ENCODE results near the gene CYREN. TPM values are rescaled to one million over a fixed set of nuclear protein-coding genes. Genes with fewer than 3 reads are reported as not detected.

CYREN gene
- total RNA-seq, 1 donor from 2014 or later = 80.3 TPM

DNA sequence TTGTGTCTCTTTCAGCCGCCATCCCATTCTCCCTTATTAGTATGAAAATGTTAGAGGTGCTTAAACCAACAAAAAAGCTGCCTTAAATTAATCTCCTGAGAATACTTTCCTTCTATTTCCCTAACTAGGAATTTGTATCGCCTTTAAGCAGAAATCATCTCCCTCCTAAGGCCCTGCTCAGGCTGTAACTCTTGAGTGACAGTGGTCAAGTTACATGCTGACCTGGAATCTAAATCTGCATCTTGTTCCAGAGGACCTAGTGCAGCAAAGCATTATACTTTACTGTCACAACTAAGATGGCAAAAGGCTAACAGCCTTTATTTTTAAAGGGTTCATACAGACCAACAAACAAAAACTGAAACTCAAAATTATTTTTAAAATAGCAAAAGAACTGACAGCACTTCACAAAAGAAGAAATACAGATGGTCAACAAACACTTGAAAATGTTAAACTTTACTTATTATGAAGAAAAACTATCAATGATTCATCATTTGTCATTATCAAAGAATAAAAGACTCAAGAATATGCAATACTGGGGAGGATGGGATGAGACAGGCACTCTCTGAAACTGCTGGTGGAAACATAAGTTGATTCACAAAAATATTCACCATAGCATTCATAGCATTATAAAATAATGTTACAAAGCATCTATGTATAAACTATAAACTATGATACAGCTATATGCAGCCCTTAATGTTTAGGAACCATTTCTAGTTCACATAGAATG, 11.0 kb downstream of the CYREN start:
- TF ChIP-seq, protein P1, sequence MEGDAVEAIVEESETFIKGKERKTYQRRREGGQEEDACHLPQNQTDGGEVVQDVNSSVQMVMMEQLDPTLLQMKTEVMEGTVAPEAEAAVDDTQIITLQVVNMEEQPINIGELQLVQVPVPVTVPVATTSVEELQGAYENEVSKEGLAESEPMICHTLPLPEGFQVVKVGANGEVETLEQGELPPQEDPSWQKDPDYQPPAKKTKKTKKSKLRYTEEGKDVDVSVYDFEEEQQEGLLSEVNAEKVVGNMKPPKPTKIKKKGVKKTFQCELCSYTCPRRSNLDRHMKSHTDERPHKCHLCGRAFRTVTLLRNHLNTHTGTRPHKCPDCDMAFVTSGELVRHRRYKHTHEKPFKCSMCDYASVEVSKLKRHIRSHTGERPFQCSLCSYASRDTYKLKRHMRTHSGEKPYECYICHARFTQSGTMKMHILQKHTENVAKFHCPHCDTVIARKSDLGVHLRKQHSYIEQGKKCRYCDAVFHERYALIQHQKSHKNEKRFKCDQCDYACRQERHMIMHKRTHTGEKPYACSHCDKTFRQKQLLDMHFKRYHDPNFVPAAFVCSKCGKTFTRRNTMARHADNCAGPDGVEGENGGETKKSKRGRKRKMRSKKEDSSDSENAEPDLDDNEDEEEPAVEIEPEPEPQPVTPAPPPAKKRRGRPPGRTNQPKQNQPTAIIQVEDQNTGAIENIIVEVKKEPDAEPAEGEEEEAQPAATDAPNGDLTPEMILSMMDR (conservative IDR thresholded peaks at IDR 0.05; ENCODE audit: low read depth, low read length) = no peak

DNA sequence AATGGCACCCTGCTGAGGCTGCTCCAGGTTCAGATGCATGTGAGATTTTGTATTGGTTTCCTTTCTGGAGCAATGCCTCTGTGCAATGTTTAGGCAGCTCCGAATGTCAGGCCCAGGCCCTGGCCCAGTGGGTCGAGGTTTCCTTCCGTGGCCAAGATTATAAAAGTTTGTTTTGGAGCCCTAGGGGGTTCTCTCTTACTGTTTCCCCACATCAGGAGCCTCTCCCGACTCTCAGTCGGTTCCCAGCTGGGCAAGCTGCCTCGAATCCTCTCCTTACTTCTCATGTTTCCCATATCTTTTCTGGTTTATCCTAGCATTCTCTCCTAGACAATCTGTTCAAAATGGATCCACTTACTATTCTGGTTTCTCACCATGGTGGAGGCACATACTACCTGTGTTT, 11.6 kb downstream of the CYREN start:
- TF ChIP-seq, protein P1 (conservative IDR thresholded peaks at IDR 0.05; ENCODE audit: low read depth, low read length) = no peak
- H3K4me3 ChIP-seq (ENCODE audit: low read depth, low read length) = no peak overlapping the region
- no peak for DNase-seq (ENCODE audit: low read depth)

More for the DNA sequence above, 11.0 kb downstream of the CYREN start:
- no peak for DNase-seq (ENCODE audit: low read depth)
- H3K4me3 ChIP-seq (ENCODE audit: low read depth, low read length) = no peak overlapping the region

DNA sequence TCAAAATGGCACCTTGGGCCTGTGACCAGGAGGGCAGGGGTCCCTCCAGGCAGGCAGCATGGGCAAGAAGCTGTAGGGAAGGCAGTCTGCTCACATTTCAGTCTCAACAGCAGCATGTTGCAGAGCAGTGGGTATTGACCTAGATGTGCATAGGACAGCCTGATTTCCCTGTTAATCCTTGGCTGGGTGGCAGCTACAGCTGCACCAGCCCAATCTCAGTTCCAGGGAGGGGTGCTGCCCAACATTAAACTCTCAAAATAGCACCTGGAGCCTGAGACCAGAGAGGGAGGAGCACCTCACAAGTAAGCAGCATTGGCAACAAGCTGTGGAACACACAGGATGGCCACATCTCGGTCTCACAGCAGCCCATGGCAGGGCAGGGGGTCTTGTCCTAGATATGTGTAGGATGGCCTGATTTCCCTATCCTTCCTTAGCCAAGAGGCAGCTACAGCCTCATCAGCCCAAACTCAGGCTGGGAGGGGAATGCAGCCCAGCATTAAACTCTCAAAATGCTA, 12.3 kb downstream of the CYREN start:
- DNase-seq (ENCODE audit: low read depth) = no peak
- TF ChIP-seq, protein P1 (conservative IDR thresholded peaks at IDR 0.05; ENCODE audit: low read depth, low read length) = no peak
- no peak overlapping the region for H3K4me3 ChIP-seq (ENCODE audit: low read depth, low read length)

DNA sequence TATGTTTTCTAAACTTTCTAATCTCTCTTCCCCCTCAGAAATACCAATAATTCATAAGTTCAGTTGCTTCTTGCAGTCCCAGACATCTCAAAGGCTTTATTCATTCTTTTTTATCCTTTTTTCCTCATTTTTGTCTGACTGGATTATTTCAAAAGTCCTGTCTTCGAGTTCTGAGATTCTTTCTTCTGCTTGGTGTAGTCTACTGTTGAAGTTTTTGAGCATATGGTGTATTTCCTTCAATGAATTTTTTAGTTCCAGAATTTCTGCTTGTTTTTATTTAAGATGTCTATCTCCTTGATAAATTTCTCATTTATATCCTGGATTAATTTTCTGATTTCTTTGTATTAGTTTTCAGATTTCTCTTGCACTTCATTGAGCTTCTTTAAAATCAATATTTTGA, 14.2 kb downstream of the CYREN start:
- H3K4me3 ChIP-seq (ENCODE audit: low read depth, low read length) = no peak overlapping the region
- TF ChIP-seq, protein P1 (conservative IDR thresholded peaks at IDR 0.05; ENCODE audit: low read depth, low read length) = no peak
- no peak for DNase-seq (ENCODE audit: low read depth)

DNA sequence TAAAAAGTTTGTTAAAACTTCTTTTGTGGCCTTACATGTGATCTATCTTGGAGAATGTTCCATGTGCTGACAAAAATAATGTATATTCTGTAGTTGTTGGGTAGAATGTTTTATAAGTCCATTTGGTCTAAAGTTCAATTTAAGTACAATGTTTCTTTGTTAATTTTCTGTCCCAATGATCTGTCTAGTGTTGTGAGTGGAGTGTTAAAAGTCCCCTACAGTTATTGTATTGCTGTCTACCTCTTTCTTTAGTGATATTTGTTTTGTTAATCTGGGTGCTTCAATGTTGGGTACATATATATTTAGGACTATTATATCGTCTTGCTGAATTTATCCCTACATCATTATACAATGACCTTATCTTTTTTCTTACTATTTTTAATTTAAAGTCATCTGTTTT, 15.8 kb downstream of the CYREN start:
- DNase-seq (ENCODE audit: low read depth) = no peak
- no peak overlapping the region for H3K4me3 ChIP-seq (ENCODE audit: low read depth, low read length)
- TF ChIP-seq, protein P1 (conservative IDR thresholded peaks at IDR 0.05; ENCODE audit: low read depth, low read length) = no peak

DNA sequence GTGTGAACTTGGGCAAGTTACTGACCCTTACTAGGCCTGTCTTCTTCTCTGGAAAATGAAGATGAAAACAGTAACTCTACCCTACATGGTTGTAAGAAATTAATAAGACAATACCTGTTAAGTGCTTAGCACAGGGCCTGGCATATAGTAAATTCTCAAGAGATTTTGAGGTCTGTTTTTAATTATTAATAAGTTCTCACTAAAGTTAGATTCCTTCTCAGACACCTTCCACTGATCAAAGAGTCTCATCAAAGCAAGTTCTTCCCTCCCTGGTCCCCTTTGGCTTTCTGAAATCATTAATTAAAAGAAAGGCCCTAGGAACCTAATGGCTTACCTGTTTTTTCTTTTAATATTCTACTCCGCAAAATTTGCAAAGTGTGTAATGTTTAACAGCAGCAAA, 18.1 kb downstream of the CYREN start:
- H3K4me3 ChIP-seq (ENCODE audit: low read depth, low read length) = no peak overlapping the region
- TF ChIP-seq, protein P1 (conservative IDR thresholded peaks at IDR 0.05; ENCODE audit: low read depth, low read length) = no peak
- DNase-seq (ENCODE audit: low read depth) = no peak

DNA sequence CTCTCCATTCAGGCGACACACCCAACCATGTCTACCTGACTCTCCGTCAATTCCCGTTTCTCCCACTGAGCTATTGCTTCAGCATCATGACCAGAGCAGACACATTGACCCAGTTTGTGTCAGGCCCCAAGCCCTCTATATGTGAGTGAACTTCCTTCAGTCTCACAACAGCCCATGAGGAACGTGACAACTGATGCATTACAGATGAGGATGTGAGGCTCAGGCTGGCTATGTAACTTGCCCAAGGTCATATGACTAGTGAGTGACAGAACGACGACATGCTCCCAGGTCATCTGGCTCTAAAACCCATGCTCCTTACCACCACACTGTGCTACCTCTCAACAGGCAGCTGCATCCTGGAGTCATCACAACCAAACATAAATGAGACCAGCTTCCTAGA, 19.0 kb downstream of the CYREN start:
- no peak for DNase-seq (ENCODE audit: low read depth)
- no peak overlapping the region for H3K4me3 ChIP-seq (ENCODE audit: low read depth, low read length)
- TF ChIP-seq, protein P1 (conservative IDR thresholded peaks at IDR 0.05; ENCODE audit: low read depth, low read length) = no peak
